ENCODE results near the gene DCDC2C. TPM values are rescaled to one million over a fixed set of nuclear protein-coding genes. Genes with fewer than 3 reads are reported as not detected.

DCDC2C gene
- total RNA-seq, 4 donors from 2014 or later: not detected

DNA sequence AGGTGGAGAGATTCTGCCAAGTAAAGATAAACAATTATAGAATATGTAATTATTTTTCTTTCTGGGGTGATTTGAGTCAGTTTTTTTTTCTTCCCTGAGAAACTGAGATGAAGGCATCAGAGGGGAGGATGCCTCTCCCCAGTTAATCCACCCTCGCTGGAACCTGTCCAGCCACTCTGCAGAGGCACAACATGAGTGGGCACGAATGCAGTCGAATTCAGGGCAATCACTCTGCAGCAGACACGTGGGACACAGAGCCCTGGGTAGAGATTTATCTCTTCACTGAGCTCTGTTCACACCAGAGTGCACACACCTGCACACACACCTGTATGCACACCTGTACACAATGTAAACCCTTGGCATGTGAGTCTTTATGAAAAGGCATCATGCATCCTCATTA, 154.2 kb downstream of the DCDC2C start:
- no peak overlapping the region for H3K27ac ChIP-seq
- no peaks in the 10 kb centered on the region for H3K4me1 ChIP-seq
- no peak overlapping the region for H3K4me3 ChIP-seq
- peaks cover 0 to 3% (median 0%) of the 10 kb centered on the region in 4 donors for H3K9me3 ChIP-seq
- no peaks in the 10 kb centered on the region for H3K27me3 ChIP-seq
- TF ChIP-seq, protein P1, sequence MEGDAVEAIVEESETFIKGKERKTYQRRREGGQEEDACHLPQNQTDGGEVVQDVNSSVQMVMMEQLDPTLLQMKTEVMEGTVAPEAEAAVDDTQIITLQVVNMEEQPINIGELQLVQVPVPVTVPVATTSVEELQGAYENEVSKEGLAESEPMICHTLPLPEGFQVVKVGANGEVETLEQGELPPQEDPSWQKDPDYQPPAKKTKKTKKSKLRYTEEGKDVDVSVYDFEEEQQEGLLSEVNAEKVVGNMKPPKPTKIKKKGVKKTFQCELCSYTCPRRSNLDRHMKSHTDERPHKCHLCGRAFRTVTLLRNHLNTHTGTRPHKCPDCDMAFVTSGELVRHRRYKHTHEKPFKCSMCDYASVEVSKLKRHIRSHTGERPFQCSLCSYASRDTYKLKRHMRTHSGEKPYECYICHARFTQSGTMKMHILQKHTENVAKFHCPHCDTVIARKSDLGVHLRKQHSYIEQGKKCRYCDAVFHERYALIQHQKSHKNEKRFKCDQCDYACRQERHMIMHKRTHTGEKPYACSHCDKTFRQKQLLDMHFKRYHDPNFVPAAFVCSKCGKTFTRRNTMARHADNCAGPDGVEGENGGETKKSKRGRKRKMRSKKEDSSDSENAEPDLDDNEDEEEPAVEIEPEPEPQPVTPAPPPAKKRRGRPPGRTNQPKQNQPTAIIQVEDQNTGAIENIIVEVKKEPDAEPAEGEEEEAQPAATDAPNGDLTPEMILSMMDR (IDR thresholded peaks at IDR 0.05): no peak
- no peak for TF ChIP-seq POLR2A (IDR thresholded peaks at IDR 0.05)
- no peak for DNase-seq
- no peaks in the 10 kb centered on the region for H3K36me3 ChIP-seq

GRCh38 chr2:3864943-3865865, 161.8 kb downstream of the DCDC2C start:
- no peaks in the 10 kb centered on the region for H3K27me3 ChIP-seq
- no peak overlapping the region for H3K27ac ChIP-seq
- no peaks in the 10 kb centered on the region for H3K9me3 ChIP-seq
- H3K36me3 ChIP-seq: no peaks in the 10 kb centered on the region
- TF ChIP-seq POLR2A (IDR thresholded peaks at IDR 0.05): no peak
- TF ChIP-seq, protein P1 (IDR thresholded peaks at IDR 0.05): no peak
- DNase-seq: no peak
- no peaks in the 10 kb centered on the region for H3K4me1 ChIP-seq
- no peak overlapping the region for H3K4me3 ChIP-seq

DNA sequence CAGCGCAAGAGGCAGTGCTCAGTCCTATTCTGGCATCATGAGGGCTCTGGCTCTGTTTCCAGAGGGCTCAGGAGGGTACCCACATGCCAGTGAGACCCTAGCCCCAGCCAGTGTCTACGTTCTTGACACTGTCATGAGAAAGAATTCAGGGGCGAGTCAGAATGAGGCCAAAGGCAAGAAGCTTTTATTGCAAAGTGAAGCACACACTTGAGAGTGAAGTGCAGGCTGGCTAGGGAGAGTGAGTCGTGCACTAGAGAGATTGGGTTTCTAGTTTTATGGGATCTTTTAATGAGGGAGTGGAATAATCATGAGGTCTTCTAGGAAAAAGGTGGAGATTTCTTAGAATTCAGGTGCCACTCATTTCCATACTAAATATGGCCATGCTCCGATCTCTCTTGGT, 164.1 kb downstream of the DCDC2C start:
- Histone ChIP-seq H3K4me3 (no peak overlapping the region), H3K9me3 (no peaks in the 10 kb centered on the region), H3K36me3 (no peaks in the 10 kb centered on the region), H3K27me3 (no peaks in the 10 kb centered on the region), H3K27ac (no peak overlapping the region), H3K4me1 (no peaks in the 10 kb centered on the region)
- TF ChIP-seq, protein P1 (IDR thresholded peaks at IDR 0.05): no peak
- TF ChIP-seq POLR2A (IDR thresholded peaks at IDR 0.05): no peak
- DNase-seq: no peak

- no peaks in the 10 kb centered on the region for H3K36me3 ChIP-seq
- H3K9me3 ChIP-seq: no peaks in the 10 kb centered on the region
- no peak for DNase-seq
- H3K27ac ChIP-seq: no peak overlapping the region
- H3K27me3 ChIP-seq: no peaks in the 10 kb centered on the region
- TF ChIP-seq POLR2A (IDR thresholded peaks at IDR 0.05): no peak
- TF ChIP-seq, protein P1 (IDR thresholded peaks at IDR 0.05): no peak
- H3K4me3 ChIP-seq: no peak overlapping the region
- no peaks in the 10 kb centered on the region for H3K4me1 ChIP-seq
Measured at GRCh38 chr2:3868012-3868805, 164.8 kb downstream of the DCDC2C start.

DNA sequence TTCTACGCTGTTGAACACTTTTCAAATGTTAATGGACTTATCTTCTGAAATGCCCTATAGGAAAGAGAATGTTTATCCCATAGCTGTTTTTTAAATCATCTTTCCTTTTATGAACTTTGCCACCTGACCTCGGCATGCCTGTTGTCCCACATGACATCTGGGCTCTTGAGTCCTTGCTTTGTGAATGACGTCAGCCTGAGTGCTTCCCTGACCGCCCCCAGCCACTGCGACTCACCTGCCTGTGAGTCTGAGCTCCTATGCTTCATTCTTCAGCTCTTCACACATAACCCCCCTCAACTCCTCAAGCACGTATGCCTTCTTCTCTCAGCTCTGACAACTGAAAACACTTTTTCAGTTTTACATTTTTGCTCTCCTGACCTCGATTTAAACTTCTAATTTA, 166.8 kb downstream of the DCDC2C start:
- no peak for TF ChIP-seq POLR2A (IDR thresholded peaks at IDR 0.05)
- TF ChIP-seq, protein P1 (IDR thresholded peaks at IDR 0.05): no peak
- Histone ChIP-seq H3K27ac (no peak overlapping the region), H3K36me3 (no peaks in the 10 kb centered on the region), H3K9me3 (no peaks in the 10 kb centered on the region), H3K4me1 (no peaks in the 10 kb centered on the region), H3K4me3 (no peak overlapping the region), H3K27me3 (no peaks in the 10 kb centered on the region)
- DNase-seq: no peak
